Trophoblast cell (in vitro differentiated cells and primary cell): ENCODE data around the gene DUSP14.

Experiments used
- DNase-seq, 2 donors: peaks; one replicate each; pipeline ENCODE4 v3.0.0-alpha.2; 2016
- H2AFZ ChIP-seq: 2 replicates; pipeline ENCODE4 v1.6.1; 2013; ENCODE audit warnings: low read length, moderate library complexity, mild to moderate bottlenecking; ENCODE audit not compliant: insufficient read depth, poor library complexity
- H2AK5ac ChIP-seq: 2 replicates; pipeline ENCODE4 v1.6.1; 2013; ENCODE audit warnings: mild to moderate bottlenecking, low read length
- H2BK120ac ChIP-seq: 2 replicates; pipeline ENCODE4 v1.6.1; 2013; ENCODE audit warnings: low read length, mild to moderate bottlenecking, moderate library complexity; ENCODE audit not compliant: insufficient read depth, poor library complexity
- H2BK12ac ChIP-seq: 2 replicates; pipeline ENCODE4 v1.6.1; 2013; ENCODE audit warnings: mild to moderate bottlenecking, low read length, moderate library complexity
- H2BK5ac ChIP-seq: 2 replicates; pipeline ENCODE4 v1.6.1; 2013; ENCODE audit warnings: low read length, low read depth, moderate library complexity, mild to moderate bottlenecking; ENCODE audit not compliant: poor library complexity
- H3K14ac ChIP-seq: 2 replicates; pipeline ENCODE4 v1.6.1; 2013; ENCODE audit warnings: mild to moderate bottlenecking, low read length
- H3K18ac ChIP-seq: 2 replicates; pipeline ENCODE4 v1.6.1; 2013; ENCODE audit warnings: mild to moderate bottlenecking, low read length
- H3K23ac ChIP-seq: 2 replicates; pipeline ENCODE4 v1.6.1; 2013; ENCODE audit warnings: low read length
- H3K27ac ChIP-seq: 2 replicates; pipeline ENCODE4 v1.5.1; 2013; ENCODE audit warnings: low read depth, mild to moderate bottlenecking, inconsistent platforms, low read length, moderate library complexity
- H3K27me3 ChIP-seq: 2 replicates; pipeline ENCODE4 v1.6.1; 2013; ENCODE audit warnings: inconsistent platforms, mild to moderate bottlenecking, low read length, moderate library complexity; ENCODE audit not compliant: insufficient read depth
- H3K36me3 ChIP-seq, 2 experiments: 1 replicate in 1 of 2; 2 replicates in 1 of 2; pipeline ENCODE4 v1.6.1; 2013; ENCODE audit warnings: low read length in 2 of 2, mild to moderate bottlenecking in 2 of 2, moderate library complexity in 1 of 2; ENCODE audit not compliant: insufficient read depth in 2 of 2, control insufficient read depth in 1 of 2
- H3K4ac ChIP-seq: 2 replicates; pipeline ENCODE4 v1.6.1; 2013; ENCODE audit warnings: low read depth, mild to moderate bottlenecking, low read length, moderate library complexity
- H3K4me1 ChIP-seq, 2 experiments: 1 replicate in 1 of 2; 2 replicates in 1 of 2; pipeline ENCODE4 v1.6.1; 2013; ENCODE audit warnings: low read length in 2 of 2, mild to moderate bottlenecking in 2 of 2, moderate library complexity in 1 of 2; ENCODE audit not compliant: insufficient read depth in 2 of 2, control insufficient read depth in 1 of 2
- H3K4me2 ChIP-seq: 2 replicates; pipeline ENCODE4 v1.6.1; 2013; ENCODE audit warnings: inconsistent platforms, mild to moderate bottlenecking, low read length, moderate library complexity
- H3K4me3 ChIP-seq: 2 replicates; pipeline ENCODE4 v1.5.1; 2013; ENCODE audit warnings: mild to moderate bottlenecking, low read depth, low read length, inconsistent platforms
- H3K79me1 ChIP-seq: one replicate; pipeline ENCODE4 v1.6.1; 2013; ENCODE audit warnings: low read length
- H3K79me2 ChIP-seq: 2 replicates; pipeline ENCODE4 v1.6.1; 2013; ENCODE audit warnings: low read length, mild to moderate bottlenecking; ENCODE audit not compliant: control insufficient read depth, insufficient read depth, poor library complexity
- H3K9ac ChIP-seq: 2 replicates; pipeline ENCODE4 v1.6.1; 2013; ENCODE audit warnings: mild to moderate bottlenecking, low read length
- H3K9me3 ChIP-seq: 2 replicates; pipeline ENCODE4 v1.6.1; 2013; ENCODE audit warnings: low read depth, mild to moderate bottlenecking, control low read depth, inconsistent platforms, low read length; ENCODE audit not compliant: insufficient read depth
- H4K12ac ChIP-seq: 2 replicates; pipeline ENCODE4 v1.6.1; 2013; ENCODE audit warnings: low read depth, mild to moderate bottlenecking, low read length, moderate library complexity
- H4K8ac ChIP-seq: 2 replicates; pipeline ENCODE4 v1.6.1; 2013; ENCODE audit warnings: low read depth, mild to moderate bottlenecking, low read length, moderate library complexity
- H4K91ac ChIP-seq: one replicate; pipeline ENCODE4 v1.6.1; 2013; ENCODE audit warnings: low read depth, mild to moderate bottlenecking, low read length, moderate library complexity
- WGBS: extraction: QIAGEN DNeasy Blood & Tissue Kit; methylation state at CpG from one replicate; pipeline ENCODE4 v1.1.7; 2013; ENCODE audit warnings: missing lambda C conversion rate; ENCODE audit not compliant: insufficient read length, insufficient coverage; ENCODE audit errors: extremely low coverage; 5-methylcytosine and 5-hydroxymethylcytosine counted together

The DUSP14 gene

DNA sequence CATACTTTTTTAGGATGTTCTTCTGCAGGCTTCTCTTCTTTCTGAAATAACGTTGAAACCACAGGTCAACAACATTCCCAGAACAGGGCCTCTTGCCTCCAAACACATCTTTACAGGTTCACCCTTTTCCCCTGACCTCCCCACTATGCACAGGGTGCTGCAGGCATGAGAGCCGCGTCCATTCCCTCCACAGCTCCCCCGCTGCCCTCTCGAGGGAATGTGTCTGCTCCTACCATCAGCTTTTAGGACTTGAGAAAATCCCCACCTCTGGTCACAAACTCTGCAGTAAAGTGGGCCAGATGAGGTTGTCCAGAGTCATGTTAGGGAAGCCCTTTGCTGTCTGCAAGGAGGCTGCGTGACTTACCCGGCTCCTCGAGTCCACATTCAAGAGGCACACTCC, 30.5 kb downstream of the DUSP14 start:
- no peak overlapping the region for H4K8ac ChIP-seq
- H3K27ac ChIP-seq, result no peak overlapping the region
- no CpG with 5 or more reads among the region's 8 CpGs for WGBS
- no peaks in the 10 kb centered on the region for H3K27me3 ChIP-seq
- no peaks in the 10 kb centered on the region for H3K79me1 ChIP-seq
- H2BK12ac ChIP-seq, result no peak overlapping the region
- H3K36me3 ChIP-seq, result peaks cover 22 to 34% of the 10 kb centered on the region in 2 experiments
- no peak overlapping the region for H4K91ac ChIP-seq
- no peak overlapping the region for H2AK5ac ChIP-seq
- no peak overlapping the region for H2BK5ac ChIP-seq
- H3K4me1 ChIP-seq, result no peaks in the 10 kb centered on the region
- H2AFZ ChIP-seq, result no peak overlapping the region
- no peak overlapping the region for H3K23ac ChIP-seq
- H3K4ac ChIP-seq, result no peak overlapping the region
- no peak overlapping the region for H3K14ac ChIP-seq
- no peaks in the 10 kb centered on the region for H3K9me3 ChIP-seq
- no peak overlapping the region for H3K4me2 ChIP-seq
- no peak overlapping the region for H2BK120ac ChIP-seq
- no peak overlapping the region for H3K18ac ChIP-seq
- no peak overlapping the region for H3K9ac ChIP-seq
- no peak overlapping the region for H3K4me3 ChIP-seq
- H3K79me2 ChIP-seq, result no peaks in the 10 kb centered on the region
- H4K12ac ChIP-seq, result no peak overlapping the region
- DNase-seq, result no peak

DNA sequence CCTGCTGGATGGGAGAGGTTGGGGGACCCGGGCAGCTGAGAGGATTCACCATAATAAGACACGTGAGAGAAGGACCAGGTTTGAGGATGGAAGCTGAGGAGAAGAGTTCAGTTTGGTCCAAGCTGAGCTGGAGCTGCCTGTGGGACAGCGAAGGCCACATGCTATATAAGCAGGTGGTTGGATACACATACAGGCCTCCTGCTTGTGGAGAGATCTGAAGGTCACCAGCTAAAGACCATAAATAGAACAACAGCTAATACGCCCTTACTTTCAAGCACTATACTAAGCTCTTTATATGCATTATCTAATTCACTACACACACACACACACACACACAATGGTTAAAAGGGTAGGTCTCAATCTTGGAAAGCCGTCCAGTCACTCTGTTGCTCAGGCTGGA, 32.1 kb downstream of the DUSP14 start:
- no peaks in the 10 kb centered on the region for H3K4me1 ChIP-seq
- H2BK12ac ChIP-seq, result no peak overlapping the region
- no peaks in the 10 kb centered on the region for H3K27me3 ChIP-seq

DNA sequence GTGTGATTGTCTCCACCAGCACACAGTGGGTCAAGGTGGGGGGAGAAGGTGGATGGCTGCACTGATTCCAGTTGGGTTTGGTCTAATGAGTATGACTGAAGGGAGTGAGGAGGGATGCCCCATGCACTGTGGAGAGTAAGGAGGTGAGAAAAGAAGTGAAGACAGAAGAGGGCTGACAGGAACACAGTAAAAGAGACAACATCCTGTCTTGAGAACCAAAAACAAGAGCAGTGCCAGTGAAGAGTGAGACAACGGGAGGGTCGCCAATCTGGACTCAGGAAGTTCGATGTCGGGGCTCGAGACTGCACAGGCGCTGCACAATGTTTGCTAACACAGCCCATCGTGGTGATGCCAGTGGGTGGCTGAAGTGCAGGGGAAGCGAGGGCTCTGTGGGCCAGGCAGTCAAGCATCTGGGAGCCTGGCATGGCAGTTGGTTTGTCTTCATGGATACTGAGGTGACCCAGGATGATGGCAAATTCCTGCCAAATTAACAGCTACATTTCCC, 34.1 kb downstream of the DUSP14 start:
- no peak overlapping the region for H3K4ac ChIP-seq
- no peak overlapping the region for H2BK120ac ChIP-seq
- H3K14ac ChIP-seq, result no peak overlapping the region
- H4K91ac ChIP-seq, result no peak overlapping the region
- H3K4me1 ChIP-seq, result no peaks in the 10 kb centered on the region
- no peak overlapping the region for H2BK5ac ChIP-seq
- DNase-seq, result no peak
- no peak overlapping the region for H4K8ac ChIP-seq
- no CpG with 5 or more reads among the region's 8 CpGs for WGBS
- H2AFZ ChIP-seq, result no peak overlapping the region
- H3K27me3 ChIP-seq, result no peaks in the 10 kb centered on the region
- no peaks in the 10 kb centered on the region for H3K9me3 ChIP-seq
- peaks cover 19 to 26% of the 10 kb centered on the region in 2 experiments for H3K36me3 ChIP-seq
- H4K12ac ChIP-seq, result no peak overlapping the region
- no peak overlapping the region for H3K9ac ChIP-seq
- H3K79me1 ChIP-seq, result no peaks in the 10 kb centered on the region
- H2AK5ac ChIP-seq, result no peak overlapping the region
- no peak overlapping the region for H3K18ac ChIP-seq
- no peak overlapping the region for H3K23ac ChIP-seq
- no peaks in the 10 kb centered on the region for H3K79me2 ChIP-seq
- H3K4me2 ChIP-seq, result no peak overlapping the region
- no peak overlapping the region for H3K4me3 ChIP-seq
- no peak overlapping the region for H2BK12ac ChIP-seq
- H3K27ac ChIP-seq, result no peak overlapping the region

More for the DNA sequence above, 32.1 kb downstream of the DUSP14 start:
- no peaks in the 10 kb centered on the region for H3K79me2 ChIP-seq
- H2BK120ac ChIP-seq, result no peak overlapping the region
- H4K91ac ChIP-seq, result no peak overlapping the region
- H2BK5ac ChIP-seq, result no peak overlapping the region
- no peak overlapping the region for H3K23ac ChIP-seq
- H3K4me3 ChIP-seq, result no peak overlapping the region
- H3K14ac ChIP-seq, result no peak overlapping the region
- H4K12ac ChIP-seq, result no peak overlapping the region
- H3K27ac ChIP-seq, result no peak overlapping the region
- no peak overlapping the region for H2AFZ ChIP-seq
- no peak overlapping the region for H3K4ac ChIP-seq
- no peak overlapping the region for H3K9ac ChIP-seq
- no peaks in the 10 kb centered on the region for H3K9me3 ChIP-seq
- no peak overlapping the region for H4K8ac ChIP-seq
- H3K36me3 ChIP-seq, result peaks cover 22 to 34% of the 10 kb centered on the region in 2 experiments
- no peak overlapping the region for H2AK5ac ChIP-seq
- no peak for DNase-seq
- H3K4me2 ChIP-seq, result no peak overlapping the region
- H3K18ac ChIP-seq, result no peak overlapping the region
- H3K79me1 ChIP-seq, result no peaks in the 10 kb centered on the region
- WGBS, result no CpG with 5 or more reads among the region's 5 CpGs

DNA sequence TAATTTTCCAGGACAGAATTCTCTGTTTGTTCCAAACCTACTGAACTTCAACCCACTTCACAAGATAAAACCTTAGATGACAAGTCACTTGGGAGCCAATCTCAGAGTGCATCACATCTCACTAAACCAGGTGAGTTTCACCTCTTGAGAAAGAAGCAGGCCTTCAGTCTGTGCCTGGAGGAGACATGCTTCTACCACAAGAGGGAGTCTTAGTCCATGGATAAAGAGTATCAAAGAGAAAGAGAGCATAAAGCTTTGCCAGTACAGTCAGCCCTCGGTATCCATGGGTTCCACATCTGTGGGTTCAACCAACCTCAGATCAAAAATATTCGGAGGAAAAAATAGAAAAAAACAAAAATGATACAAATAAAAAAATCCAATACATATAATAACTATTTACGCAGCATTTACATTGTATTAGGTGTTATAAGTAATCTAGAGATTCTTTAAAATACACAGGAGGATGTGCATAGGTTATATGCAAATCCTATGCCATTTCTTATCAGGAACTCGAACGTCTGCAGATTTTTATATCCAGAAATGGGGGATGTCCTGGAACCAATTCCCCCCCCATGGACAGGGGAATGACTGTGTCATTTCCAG, 37.7 kb downstream of the DUSP14 start:
- H2AK5ac ChIP-seq, result no peak overlapping the region
- H2BK12ac ChIP-seq, result no peak overlapping the region

More for the DNA sequence above, 37.7 kb downstream of the DUSP14 start:
- no peak overlapping the region for H4K8ac ChIP-seq
- peak; percentile 1 to 62 for DNase-seq
- no peaks in the 10 kb centered on the region for H3K79me2 ChIP-seq
- WGBS, result no CpG with 5 or more reads among the region's 5 CpGs
- H4K91ac ChIP-seq, result no peak overlapping the region
- no peak overlapping the region for H3K9ac ChIP-seq
- no peak overlapping the region for H3K23ac ChIP-seq
- H3K4ac ChIP-seq, result no peak overlapping the region
- no peak overlapping the region for H3K4me2 ChIP-seq
- H3K9me3 ChIP-seq, result no peaks in the 10 kb centered on the region
- peaks cover 12 to 20% of the 10 kb centered on the region in 2 experiments for H3K36me3 ChIP-seq
- no peak overlapping the region for H3K27ac ChIP-seq
- no peak overlapping the region for H2AFZ ChIP-seq
- H2BK120ac ChIP-seq, result no peak overlapping the region
- H3K18ac ChIP-seq, result no peak overlapping the region
- H2BK5ac ChIP-seq, result no peak overlapping the region
- no peaks in the 10 kb centered on the region for H3K27me3 ChIP-seq
- H3K14ac ChIP-seq, result no peak overlapping the region
- no peaks in the 10 kb centered on the region for H3K4me1 ChIP-seq
- H4K12ac ChIP-seq, result no peak overlapping the region
- H3K4me3 ChIP-seq, result no peak overlapping the region
- no peaks in the 10 kb centered on the region for H3K79me1 ChIP-seq
